Daoy (cell line): ENCODE results near the gene PHLDB2. TPM values are rescaled to one million over a fixed set of nuclear protein-coding genes. Genes with fewer than 3 reads are reported as not detected.
"Not testable (repeated sequence)": the region's sequence is repeated elsewhere in the genome, so short reads cannot be mapped to it uniquely, and the experiment has no call there.

Experiments
- DNase-seq: peaks from one replicate; pipeline ENCODE4 v3.0.0-alpha.2; 2015; ENCODE audit warnings: low read depth
- total RNA-seq: library from RNA; depleted of rRNA; stranded (reverse); fragments of >200 nt; shearing (Covaris generic); gene quantifications from 2 replicates; pipeline ENCODE4 v1.2.3, GENCODE V29; 2014; rRNA removed

PHLDB2 gene
- 73.2 and 79.5 TPM in 2 replicates for total RNA-seq

DNA sequence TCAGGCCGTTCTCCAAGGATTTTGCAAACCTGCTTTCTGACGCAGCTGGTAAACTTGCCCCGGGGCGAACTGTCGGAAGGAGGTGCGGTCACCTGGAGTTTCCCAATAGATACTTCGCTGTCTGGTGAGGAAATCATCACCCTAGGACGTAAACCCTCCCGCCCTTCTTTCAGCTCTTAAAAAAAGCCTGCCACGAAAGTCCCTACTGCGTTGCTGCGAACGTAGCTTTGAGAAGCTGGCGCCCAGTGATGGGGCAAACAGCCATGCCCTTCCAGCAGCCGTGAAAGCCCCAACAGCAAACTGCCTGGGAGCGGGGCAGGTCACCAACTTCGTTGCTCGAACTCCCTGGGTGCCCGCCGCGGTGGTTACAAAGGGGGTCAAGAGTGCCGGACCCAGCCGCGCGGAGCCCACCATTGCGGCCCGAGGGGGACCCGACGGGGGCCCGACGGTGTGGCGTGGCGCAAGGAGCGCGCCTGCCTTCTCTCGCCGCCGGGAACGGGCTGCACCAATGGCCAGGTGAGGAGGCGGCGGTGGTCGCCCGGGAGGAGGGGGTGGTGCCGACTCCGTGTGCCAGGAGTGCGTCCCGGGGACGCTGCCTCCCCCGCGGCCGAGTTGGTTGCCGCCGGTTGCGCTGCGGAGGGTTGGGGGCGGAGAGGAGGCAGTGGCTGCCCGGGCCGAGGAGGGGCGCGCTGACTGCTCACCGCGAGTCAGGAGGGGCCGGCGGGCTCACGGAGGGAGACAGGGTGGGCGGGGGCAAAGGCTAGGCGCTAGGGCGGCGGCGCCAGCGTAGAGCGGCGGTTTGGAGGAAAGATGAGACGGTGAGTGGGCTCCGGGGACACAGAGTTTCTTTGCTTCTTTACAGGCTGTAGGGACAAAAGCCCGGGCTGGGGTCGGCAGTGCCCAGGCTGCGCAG lies at the start of gene PHLDB2:
Gene PHLDB2, plus strand, starts transcription at position 205 of the 913 bp plus-strand sequence. CDS start 24,813 bp downstream, outside the sequence.
- DNase-seq: peak; percentile 96

DNA sequence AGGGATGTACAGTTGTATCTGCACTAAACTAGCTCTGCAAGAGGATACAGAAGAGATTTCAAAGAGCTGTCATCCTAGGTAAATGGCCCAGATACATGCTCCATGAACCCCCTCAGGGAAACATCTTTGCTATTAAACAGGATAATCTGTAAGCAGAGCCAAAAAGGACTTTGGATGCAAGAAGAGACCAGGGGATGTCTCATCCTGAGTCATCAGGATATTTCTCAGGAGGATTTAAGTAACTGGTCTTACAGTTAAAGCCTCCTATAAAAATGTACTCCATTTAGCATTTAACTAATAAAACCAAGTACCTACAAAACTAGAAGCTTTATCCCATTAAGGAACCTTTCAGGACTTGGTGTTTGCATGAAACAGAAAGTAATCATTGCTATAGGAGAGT lies 48.2 kb upstream of the PHLDB2 start:
- peak; percentile 68 for DNase-seq

DNA sequence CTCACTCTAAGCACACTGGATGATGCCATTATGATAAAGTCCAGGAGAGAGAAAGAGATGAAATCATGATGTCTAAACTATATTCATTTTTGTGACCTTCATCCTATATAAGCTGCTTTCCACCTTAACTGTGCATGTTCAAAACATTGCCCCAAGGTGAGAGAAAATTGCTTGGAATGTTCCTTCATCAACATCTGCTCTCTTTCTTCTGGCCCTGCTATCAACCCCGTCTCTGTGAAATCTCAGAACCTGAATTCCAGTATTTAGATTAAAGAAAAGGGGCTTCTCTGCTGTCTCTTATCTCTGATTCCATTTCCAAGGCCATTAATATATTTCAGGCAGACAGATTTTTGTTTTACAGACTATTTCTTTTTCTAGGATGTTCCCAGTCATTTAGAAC lies 47.3 kb upstream of the PHLDB2 start:
- no peak for DNase-seq

DNA sequence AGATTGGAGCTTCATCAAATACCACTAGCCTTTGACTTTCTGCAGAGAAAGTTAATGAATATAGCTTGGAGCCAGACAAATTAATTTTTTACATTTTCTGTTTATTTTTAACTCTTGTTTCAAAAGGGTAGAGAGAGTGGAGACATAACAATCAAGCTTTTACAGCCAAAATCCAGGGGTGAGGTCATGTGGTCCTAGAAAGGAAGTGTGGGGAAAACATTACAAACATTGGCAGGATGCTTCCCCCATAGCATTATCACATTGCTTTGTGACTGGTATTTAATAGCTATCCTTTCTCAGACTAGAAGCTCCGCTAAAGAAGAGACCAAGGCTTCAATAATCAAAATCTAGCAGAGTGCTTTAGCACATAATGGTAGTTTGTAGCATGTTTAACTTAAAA lies 46.4 kb upstream of the PHLDB2 start:
- peak; percentile 22 for DNase-seq

DNA sequence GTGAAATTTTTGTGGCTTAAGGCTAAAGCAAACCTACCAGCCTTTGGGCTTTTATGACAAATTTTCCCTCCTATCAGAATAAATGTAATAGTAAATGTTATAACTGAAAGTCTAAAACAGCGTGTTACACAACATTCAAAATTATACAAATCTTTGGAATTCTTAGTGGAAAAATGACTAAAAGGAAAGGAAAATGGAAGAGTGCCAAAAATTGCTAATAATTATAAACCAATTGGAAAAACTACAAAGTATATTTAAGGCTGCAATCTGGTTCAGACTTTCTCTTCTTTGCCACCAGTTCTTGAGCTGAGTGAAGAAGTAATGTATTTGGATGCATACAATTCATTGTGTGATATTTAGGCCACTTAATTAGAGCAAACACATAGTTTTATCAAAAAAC lies 45.6 kb upstream of the PHLDB2 start:
- DNase-seq: no peak

DNA sequence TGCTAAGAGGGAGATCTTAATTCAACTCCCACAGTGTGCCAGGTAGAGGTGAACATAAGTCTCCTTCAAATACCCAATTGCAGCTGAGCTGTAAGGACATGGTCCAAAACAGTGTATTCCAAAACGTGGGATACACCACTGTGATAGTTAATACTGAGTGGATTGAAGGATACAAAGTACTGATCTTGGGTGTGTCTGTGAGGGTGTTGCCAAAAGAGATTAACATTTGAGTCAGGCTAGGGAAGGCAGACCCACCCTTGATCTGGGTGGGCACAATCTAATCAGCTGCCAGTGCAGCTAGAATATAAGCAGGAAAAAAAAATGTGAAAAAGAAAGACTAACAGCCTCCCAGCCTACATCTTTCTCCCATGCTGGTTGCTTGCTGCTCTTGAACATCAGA lies 45.1 kb upstream of the PHLDB2 start:
- no peak for DNase-seq

DNA sequence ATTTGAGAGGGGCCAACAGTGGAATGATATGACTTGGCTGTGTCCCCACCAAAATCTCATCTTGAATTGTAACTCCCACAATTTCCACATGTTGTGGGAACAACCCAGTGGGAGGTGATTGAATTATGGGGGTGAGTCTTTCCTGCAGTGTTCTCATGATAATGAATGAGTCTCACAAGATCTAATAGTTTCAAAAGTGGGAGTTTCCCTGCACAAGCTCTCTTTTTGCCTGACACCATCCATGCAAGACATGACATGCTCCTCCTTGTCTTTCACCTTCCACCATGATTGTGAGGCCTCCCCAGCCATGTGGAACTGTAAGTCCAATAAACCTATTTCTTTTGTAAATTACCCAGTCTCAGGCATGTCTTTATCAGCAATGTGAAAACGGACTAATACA lies 42.3 kb upstream of the PHLDB2 start:
- DNase-seq: not testable (repeated sequence)

DNA sequence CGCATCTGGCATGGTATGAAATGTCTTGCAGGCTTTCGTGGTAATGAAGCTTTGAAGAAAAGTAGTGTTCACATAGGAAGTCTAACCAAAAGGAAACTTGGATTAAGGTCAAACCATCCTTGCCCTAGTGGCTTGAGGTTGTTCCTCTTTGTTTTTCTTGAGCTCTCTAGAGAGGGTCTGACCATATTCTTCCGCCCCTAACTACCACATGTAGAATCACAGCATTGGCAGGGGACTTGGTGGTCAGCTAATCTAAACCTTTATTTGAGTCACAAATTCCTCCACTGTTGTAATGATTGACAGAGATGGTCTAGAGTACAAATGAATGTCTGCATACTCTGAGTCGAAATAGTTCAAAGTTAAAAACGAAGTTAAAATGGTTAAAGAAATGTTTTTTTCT lies 39.1 kb upstream of the PHLDB2 start:
- DNase-seq: no peak

DNA sequence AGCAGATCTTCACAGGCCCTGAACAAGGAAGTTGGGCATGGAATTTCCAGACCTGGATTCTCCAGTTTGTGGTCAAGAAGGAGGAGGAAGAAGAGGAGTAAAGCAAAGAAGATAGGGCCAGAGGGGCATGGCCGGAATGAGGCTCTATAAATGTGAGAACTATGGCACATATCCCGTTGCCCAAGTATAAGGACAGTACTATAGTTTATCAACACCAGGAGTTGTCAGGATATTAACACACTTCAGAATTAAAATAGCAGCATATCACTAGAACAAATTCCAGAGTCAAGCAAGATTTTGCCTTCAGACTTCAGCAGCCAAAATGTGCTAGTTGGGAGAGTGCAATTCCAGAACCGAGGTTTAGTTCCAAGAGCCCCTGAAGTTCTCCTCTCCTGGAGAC lies 38.4 kb upstream of the PHLDB2 start:
- DNase-seq: no peak

DNA sequence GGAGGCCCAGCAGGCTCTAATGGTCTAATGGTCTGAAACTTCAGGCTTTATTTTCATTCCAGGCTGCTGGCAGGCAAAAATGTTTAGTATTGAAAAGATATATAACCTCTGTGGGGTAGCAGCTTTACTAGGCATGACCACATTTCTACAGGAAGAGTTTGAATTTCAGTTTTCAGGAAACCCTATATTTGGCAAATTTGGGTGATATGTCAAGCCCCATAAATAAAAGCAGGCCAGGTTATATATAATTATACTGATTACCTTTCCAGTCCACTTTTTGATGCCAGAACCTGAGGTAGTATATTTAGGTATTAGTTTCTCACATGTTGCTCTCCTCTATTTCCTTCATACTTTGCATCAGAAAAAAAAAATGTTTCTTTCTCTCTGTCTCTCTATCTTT lies 37.2 kb upstream of the PHLDB2 start:
- no peak for DNase-seq

DNA sequence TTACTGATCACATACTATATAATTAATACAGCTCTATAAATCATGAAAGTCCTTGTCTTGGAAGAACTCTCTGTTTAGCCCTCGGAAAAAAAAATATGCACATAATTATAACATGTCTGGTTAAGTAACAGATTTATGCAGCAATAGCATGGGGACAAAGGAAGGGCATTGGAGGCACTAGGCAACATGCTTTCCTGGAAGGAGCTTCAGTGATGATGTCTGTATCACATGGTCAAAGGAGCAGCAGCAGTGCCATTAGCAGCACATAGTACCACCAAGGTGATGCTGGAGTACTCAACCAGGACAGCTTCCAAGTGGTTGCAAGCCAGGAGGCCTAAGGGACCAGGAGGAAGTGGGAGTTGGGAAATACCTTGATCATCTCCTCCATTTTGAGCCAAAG lies 36.3 kb upstream of the PHLDB2 start:
- DNase-seq: no peak

DNA sequence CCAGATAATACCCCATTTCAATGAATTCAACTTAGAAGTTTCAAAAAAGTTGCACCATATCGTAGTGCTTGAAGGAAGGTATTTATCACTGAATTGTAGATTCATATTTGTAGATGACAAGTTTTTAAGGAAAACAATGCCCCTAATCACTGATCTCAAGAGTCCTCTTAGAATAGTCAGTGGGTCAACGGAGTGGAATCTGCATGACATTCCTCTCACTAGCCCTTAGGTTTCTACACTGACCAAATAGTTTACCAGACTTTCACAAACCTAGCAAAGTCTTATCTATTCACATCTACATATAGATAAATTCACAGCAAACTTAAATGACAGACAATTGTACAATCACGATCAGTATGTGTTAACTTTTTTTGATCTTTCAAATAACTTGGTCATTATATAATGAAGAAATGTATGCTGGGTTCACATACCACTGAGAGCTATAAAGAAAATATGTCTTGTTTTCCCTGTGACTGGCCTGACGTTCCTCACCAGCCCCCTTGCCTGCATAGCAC lies 35.7 kb upstream of the PHLDB2 start:
- DNase-seq: no peak

DNA sequence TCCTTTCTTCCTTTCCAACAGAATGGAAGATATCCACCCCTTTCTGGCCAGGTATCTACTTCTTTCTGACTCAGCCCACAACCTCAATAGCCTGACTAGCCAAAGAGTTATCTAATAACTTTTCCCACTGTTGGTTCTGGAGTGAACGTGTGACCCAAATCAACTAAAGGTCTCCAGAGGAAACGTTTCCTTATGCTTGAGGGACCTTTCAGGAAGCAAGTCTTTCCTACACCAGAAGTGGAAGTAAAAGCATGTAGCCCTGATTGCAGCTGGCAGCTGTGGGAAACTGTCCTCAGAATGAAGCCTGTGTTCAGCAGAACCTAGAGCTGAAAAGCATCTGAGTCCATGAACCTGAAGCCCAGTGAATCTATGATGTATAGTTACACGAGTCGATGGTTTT lies 34.7 kb upstream of the PHLDB2 start:
- no peak for DNase-seq

DNA sequence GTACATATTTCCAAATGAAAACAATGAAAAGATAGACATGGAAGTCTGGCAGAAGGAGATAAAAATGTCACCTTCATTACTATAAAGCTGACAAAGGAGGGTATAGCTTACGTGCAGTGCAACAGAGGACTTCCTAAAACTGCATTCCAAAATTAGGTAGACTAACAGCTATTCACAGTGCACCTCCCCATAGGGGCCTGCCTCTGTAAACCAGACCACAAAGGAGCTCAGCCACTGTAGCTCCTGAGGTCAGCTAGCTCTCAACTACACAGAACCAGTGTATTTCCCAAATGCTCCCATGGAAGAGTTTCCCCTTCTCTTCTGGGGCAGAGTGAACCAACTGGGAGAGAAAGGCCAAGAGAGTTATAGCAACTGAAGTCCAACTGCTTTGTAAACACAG lies 31.2 kb upstream of the PHLDB2 start:
- no peak for DNase-seq

DNA sequence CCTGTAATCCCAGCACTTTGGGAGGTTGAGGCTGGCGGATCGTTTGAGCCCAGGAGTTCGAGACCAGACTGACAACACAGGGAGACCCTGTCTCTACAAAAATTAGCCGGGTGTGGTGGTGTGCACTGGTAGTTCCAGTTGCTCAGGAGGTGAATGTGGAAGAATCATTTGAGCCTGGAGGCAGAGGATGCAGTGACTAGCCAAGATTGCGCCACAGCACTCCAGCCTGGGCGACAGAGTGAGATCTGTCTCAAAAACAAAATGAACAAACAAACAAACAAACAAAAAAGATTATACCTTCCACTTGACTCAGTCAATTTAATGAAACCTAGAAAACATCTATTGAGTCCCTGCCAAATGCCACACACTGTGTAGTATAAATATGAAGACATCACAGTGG lies 30.5 kb upstream of the PHLDB2 start:
- no peak for DNase-seq

DNA sequence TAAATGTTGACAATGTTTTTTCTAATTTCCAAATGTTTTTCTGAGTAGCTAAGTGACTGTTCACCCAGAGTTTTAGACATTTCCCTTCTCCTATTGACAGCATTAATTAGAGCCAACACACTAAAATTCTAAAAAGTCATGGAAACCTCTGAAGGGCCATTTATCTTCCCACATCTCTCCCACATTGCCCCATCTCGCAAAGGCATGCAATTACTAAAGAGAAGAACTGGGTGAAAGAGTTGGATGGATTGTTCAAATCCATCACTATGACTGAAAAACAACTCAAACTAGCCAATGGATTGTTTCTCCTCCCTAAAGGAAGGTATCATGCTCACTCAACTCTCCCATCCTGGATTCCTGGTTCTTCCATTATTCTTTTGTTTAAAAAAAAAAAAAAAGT lies 30.0 kb upstream of the PHLDB2 start:
- DNase-seq: no peak

DNA sequence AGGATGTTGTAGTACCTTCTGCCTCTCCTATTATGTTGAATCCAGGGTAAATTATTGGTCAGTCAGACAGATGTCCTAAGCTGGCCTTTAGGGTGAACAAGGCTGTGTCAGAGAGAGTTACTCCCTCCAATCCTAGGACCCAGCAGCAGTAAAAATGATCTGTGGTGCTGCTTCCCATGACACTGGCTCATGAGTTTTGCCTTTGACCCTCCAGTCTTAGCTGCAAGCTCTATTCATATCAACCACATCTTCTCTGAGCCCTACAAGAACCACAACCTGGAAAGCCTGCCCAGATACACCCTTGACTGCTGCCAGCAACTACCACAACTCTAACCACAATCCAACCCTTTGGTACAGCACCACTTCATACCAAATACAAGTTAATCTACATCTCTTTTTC lies 27.2 kb upstream of the PHLDB2 start:
- DNase-seq: peak; percentile 38

DNA sequence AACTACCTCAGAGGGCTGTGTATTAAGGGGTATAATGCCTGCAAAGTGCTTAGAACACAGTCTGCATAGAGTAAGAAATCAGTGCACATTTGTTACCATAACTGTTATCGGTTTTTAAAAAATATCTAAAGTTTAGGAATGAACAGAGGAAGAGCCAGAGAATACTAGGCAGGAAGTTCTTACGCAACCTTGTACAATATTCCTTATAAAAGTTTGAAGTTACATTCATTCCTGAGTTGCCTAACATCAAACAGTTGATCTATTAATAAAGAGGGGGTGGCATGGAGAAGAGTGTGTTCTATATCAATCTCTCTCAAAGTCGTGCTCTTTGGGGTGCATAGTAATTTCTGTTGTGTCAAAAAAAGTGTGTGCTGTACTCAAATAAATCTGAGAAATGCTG lies 22.0 kb upstream of the PHLDB2 start:
- no peak for DNase-seq

DNA sequence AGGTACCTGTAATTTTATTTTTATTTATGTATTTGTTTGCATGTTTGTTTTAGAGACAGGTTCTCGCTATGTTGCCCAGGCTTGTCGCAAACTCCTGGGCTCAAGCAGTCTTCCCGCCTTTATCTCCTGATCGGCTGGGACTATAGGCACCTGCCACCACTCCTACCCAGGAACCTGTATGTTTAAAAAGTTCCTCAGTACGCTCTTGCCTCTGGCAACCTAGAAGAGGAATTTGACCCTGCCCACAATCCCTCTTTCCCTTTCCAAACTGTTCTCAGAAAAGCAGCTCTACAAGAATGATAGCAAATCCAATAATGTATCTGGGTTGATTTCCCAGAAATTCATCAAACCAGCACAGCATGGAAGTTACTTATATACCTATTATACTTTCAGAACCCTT lies 20.9 kb upstream of the PHLDB2 start:
- no peak for DNase-seq

DNA sequence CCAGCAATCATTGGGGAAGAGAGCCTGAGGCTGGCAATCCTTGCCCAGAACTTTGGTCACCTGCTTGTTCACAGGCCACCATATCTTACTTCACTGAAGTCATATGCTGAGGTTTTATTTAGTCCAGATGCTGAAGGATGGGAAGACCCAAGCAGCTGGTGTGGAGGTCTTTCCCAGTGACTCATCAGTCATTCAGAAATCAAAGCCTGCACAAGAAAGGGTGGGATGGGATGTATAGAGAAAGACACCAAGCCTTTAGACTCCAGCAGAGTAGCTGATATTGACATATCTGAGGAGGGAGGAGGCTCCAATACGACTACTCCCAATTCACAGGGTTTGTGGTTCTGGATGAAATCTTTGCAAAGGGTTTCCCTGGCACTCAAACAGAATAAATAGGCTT lies 13.0 kb upstream of the PHLDB2 start:
- DNase-seq: peak; percentile 43

DNA sequence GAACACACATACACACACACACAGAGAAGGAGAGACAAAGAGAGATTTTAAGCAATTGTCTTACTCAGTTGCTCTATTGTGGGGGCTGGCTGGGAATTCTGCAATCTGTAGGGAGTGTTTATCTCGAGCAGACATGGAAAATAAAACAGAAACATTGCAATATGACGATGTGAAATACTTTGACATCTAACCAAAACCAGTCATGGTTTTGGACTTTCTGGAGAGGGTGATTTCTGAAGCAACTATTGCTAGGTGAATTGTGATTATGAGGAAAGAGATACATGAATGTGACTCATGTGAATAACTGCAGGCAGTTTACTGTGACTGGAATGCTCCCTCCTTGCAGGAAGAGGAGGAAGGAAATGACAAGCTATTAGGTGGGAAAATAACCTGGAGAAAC lies 12.3 kb upstream of the PHLDB2 start:
- peak; percentile 63 for DNase-seq

DNA sequence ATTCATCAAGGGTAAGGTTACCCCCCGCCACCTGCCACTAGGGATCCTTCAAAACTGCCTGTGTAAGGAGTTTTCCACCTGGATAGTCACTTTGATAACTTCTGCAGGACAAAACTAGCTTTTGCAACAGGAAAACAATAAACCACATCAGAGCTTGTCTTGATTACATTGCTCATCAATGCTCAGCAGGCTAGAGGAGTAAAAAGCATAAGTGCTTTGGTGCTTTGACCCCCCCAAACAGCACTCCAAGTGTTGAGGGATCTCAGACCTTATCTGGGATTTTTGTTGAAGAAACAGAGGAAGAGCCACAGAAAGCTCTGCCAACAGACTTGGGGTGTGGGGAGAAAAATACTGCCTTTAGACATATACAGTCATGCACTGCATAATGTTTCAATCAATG lies 10.8 kb upstream of the PHLDB2 start:
- no peak for DNase-seq

DNA sequence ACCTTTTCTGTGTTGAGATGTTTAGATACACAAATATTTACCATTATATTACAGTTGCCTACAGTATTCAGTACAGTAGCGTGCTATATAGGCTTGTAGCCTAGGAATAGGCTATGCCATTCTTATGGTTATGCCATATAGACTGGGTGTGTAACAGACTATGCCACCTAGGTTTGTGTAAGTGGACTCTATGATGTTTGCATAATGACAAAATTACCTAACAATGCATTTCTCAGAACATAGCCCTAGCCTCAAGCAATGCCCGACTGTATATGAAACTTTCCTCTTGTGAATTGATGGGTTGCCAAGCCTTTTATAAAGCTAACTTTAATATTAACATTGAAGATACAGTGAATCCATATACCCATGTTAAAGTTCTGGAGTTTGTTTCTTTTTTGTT lies 10.3 kb upstream of the PHLDB2 start:
- no peak for DNase-seq

DNA sequence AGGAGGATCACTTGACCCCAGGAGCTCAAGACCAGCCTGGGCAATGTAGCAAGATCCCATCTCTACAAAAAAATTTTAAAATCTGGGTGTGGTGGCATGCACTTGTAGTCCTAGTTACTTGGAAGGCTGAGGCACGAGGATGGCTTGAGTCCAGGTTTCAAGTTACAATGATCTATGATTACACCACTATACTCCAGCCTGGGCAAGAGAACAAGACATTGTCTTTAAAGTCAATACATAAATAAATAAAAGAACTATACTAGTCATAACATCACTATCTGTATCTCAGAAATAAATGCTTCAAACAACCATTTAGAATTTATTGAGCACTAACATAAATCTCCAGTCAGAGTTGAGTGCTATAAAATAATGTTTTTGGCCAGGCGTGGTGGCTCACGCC lies 8.5 kb upstream of the PHLDB2 start:
- DNase-seq: no peak
